ENCODE data around the gene HK2. TPM values are rescaled to one million over a fixed set of nuclear protein-coding genes. Genes with fewer than 3 reads are reported as not detected.
"Not testable (repeated sequence)": the region's sequence is repeated elsewhere in the genome, so short reads cannot be mapped to it uniquely, and the experiment has no call there.

HK2 gene
- total RNA-seq, 1 donor from 2014 or later = 6.8 TPM

DNA sequence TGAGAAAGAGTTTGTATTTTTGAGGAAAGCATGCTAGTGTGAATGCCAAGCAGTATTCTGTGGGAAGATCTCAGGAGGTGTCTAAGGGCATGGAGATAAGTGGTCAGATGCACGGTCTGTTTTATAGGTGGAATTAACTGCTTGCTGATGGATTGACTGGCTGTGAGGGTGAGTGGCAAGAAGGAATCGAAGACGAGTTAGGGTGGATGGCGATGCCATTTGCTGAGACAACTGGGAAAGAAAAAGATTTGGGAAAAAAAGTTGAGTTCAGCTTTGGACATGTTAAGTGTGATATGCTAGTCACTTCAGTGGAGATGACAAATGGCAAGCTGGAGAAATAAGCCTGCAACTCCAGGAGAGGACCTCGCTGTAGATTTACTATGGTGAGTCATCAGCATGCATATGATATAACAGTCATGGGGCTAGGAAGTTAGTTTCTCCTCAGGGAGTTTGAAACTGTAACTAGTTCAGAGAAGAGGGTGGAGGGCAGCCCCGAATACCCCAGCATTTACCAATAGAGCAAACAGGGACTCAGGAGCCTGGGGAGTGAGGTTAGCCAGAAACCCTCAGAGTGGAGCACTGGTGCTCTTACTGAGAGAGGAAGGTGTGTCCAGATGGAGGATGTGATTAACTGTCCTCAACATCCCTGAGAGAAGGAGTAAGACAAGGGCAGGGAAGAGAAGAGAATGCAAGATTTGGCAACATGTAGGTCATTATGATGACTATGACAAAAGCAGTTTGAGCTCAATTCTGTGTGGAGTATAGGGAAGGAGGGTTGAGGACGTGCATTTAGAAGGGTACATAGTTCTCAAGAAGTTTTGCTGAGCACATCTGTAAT is 2.0 kb upstream of the HK2 start:
- no peaks in the 10 kb centered on the region for H3K27me3 ChIP-seq
- no peak for DNase-seq (ENCODE audit: low spot score in 2 of 2)
- peaks cover 0 to 15% of the 10 kb centered on the region in 2 donors for H3K4me1 ChIP-seq
- H3K4me3 ChIP-seq = no peak overlapping the region
- intact Hi-C loops (cut with DNase I) = loop anchor here (2.0 to 5.0 kb wide), 3 partner anchors 60 to 180 kb away; partner anchors contain the start of gene SEMA4F
- H3K27ac ChIP-seq = no peak overlapping the region
- TF ChIP-seq, protein P1, sequence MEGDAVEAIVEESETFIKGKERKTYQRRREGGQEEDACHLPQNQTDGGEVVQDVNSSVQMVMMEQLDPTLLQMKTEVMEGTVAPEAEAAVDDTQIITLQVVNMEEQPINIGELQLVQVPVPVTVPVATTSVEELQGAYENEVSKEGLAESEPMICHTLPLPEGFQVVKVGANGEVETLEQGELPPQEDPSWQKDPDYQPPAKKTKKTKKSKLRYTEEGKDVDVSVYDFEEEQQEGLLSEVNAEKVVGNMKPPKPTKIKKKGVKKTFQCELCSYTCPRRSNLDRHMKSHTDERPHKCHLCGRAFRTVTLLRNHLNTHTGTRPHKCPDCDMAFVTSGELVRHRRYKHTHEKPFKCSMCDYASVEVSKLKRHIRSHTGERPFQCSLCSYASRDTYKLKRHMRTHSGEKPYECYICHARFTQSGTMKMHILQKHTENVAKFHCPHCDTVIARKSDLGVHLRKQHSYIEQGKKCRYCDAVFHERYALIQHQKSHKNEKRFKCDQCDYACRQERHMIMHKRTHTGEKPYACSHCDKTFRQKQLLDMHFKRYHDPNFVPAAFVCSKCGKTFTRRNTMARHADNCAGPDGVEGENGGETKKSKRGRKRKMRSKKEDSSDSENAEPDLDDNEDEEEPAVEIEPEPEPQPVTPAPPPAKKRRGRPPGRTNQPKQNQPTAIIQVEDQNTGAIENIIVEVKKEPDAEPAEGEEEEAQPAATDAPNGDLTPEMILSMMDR (IDR thresholded peaks at IDR 0.05) = no peak
- H3K9me3 ChIP-seq = no peaks in the 10 kb centered on the region
- no peaks in the 10 kb centered on the region for H3K36me3 ChIP-seq

DNA sequence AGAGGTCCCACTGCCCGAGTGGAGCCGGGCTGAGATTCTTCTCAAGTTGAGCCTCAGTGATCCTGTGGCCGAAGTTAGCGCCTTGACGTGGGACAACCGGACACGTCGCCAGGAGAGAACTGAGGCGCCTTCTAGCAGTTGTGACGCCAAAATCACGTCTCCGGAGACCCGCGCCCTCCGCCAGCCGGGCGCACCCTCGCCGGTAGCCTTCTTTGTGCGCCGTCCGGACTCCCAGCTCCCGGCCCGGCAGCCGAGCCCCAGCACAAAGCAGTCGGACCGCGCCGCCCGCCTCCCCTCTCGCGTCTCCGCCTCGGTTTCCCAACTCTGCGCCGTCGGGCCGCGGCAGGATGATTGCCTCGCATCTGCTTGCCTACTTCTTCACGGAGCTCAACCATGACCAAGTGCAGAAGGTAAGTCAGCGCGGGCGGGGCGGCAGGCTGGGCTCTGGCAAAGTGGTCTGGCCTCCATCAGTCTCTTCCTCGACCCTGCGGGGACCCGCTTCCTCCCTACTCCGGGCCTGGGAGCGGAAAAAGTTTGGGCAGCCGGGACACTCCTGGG is 386 bp downstream of the HK2 start:
- H3K27me3 ChIP-seq, H3K9me3 ChIP-seq, H3K36me3 ChIP-seq: not testable (repeated sequence)
- Histone ChIP-seq H3K4me3 (peak overlapping the region; percentile 71 to 81), H3K4me1 (peaks cover 0 to 15% of the 10 kb centered on the region in 2 donors), H3K27ac (peak overlapping the region; percentile 78 to 87)
- DNase-seq (ENCODE audit: low spot score in 2 of 2) = peak in 1 of 2 donors; percentile 71
- intact Hi-C loops (cut with DNase I) = loop anchor here (2.0 to 5.0 kb wide), 4 partner anchors 42 to 182 kb away; partner anchors contain the start of gene SEMA4F

DNA sequence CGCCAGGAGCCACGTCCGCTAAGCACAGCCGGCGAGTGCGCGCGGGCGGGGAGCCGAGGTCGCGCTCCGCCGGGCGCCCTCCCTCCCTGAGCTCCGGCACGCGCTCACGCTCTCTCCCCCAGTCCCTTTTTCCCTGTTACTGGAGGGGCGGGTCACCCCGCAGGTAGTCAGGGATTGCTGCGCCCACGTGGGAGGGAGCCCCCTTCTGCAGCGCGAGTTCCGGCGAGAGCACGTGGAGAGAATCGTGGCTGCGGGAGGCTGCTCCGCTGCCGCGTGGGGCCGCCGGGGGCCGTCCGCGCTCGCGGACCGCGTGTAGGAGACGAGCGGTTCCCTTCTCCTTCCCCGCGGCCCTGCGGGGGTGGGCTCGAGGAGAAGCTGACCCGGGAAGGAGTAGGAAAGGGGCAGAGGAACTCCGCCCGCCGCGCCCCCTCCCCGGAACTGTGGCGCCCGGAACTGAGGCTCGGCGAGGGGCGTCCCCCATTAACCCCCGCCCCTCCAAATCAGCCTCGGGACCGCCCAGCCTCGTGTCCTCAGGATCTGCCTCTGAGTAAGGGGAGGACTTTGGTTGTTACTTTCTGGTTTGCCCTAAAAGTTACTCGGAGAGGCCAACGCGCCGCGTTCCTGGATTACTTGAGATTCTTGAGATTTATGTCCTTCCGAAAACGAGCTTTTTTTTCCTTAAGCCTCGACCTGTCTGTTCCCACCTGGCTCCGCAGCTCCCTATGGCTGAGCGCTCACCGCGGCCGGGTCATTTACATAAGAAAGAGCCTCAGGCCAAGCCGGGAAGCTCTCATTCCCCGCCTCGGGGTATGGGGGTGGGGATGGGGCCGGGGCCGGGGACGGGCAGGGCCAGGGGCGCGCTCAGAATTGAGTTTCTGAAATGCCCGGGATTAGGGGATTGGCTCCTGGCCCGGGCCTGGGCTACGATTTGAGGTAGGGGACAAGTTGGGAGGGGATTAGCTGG is 1.1 kb downstream of the HK2 start:
- Histone ChIP-seq H3K36me3 (no peaks in the 10 kb centered on the region), H3K4me3 (peak overlapping the region; percentile 71 to 81), H3K9me3 (no peaks in the 10 kb centered on the region), H3K27ac (peak overlapping the region; percentile 78 to 87), H3K4me1 (peaks cover 0 to 15% of the 10 kb centered on the region in 2 donors), H3K27me3 (no peaks in the 10 kb centered on the region)
- DNase-seq (ENCODE audit: low spot score in 2 of 2) = peak in 1 of 2 donors; percentile 69
- intact Hi-C loops (cut with DNase I) = loop anchor here (2.0 to 5.0 kb wide), 5 partner anchors 42 to 328 kb away; partner anchors contain the start of genes PCGF1 and SEMA4F
- TF ChIP-seq, protein P1 (IDR thresholded peaks at IDR 0.05) = no peak

DNA sequence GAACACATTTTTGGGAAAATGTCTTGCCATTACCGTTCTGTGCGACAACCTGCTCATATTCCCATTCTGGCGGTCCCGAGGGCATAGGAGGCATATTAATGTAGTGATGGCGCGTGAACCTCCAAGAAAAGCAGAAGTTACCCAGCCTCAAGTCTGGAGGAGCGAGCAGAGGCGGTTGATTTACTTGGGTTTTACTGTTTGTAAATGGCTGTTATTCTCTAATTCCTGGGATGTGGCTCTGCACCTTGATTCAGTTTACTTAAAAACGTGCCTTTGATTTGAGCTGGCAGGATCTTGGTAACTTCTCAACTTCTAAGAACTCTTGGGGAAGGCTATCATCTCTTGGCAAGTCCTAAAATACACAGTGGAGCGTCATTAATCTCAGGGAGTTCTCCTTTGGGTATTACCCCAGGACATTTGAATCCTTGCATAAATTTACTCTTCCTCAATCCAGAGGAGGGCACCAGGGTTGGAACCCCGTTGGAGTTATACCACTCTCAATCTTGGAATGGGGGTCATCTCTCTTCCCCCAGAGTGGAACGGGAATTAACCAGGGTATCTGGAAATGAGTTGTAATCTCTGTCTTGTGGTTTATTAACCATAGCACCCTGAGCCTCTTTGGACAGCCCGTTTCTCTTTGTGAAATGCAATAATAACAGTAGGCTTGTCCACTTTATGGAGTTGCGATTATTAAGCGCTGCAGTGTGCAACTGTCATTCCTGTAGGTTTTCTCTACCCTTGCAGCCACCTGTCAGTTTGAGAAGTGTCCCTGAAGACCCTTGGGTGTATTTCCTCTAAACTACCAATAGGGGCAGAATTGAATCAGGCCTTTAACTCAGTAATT is 2.1 kb downstream of the HK2 start:
- intact Hi-C loops (cut with DNase I) = loop anchor here (1.0 to 5.0 kb wide), 5 partner anchors 9 to 329 kb away; partner anchors contain the start of gene PCGF1
- Histone ChIP-seq H3K4me3 (peak overlapping the region; percentile 71 to 81), H3K36me3 (no peaks in the 10 kb centered on the region), H3K9me3 (no peaks in the 10 kb centered on the region), H3K4me1 (peaks cover 0 to 15% of the 10 kb centered on the region in 2 donors), H3K27me3 (no peaks in the 10 kb centered on the region), H3K27ac (peak overlapping the region; percentile 9 to 87)
- TF ChIP-seq, protein P1 (IDR thresholded peaks at IDR 0.05) = peak; percentile 38 to 65 (median 62)
- no peak for DNase-seq (ENCODE audit: low spot score in 2 of 2)

DNA sequence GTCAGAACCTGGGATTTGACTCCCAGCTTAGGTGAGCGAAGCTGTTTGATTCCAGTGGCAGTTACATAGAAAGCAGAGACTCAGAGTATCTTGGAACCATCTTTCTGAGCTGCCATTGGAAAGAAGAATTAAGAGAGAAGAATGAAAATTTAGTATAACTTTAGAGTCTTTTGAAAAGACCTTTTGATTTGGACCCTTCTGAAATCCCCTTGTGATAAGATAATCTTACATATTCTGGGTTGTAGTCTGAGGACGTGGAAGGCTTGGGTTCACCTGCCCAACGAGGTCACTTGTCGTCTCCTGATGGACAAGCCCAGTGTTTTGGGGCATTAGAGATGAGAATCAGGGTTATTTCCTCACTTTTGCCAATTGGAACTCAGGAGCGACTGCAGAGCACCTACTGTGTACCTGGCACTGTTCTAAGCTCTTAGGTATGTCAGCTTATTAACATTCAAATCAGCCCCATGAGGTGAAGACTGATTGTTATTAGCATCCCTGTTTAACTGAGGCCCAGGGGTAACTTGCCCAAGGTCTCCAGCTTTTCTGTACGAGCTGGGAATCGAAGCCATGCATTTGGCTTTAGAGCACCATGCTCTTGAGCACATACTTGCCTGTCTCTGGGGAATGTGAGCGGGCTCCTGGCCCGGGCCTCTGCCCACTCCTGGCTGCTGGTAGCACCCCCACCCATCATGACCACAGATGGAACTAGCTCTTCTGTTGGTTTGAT is 2.9 kb downstream of the HK2 start:
- intact Hi-C loops (cut with DNase I) = loop anchor here (1.0 to 5.0 kb wide), 3 partner anchors 8 to 330 kb away; partner anchors contain the start of gene PCGF1
- peak in 1 of 2 donors; percentile 73 for DNase-seq (ENCODE audit: low spot score in 2 of 2)
- H3K36me3 ChIP-seq = no peaks in the 10 kb centered on the region
- TF ChIP-seq, protein P1 (IDR thresholded peaks at IDR 0.05) = no peak
- peaks cover 0 to 15% of the 10 kb centered on the region in 2 donors for H3K4me1 ChIP-seq
- peak overlapping the region in 1 of 2 donors; percentile 29 for H3K27ac ChIP-seq
- no peaks in the 10 kb centered on the region for H3K9me3 ChIP-seq
- peak overlapping the region in 1 of 2 donors; percentile 81 for H3K4me3 ChIP-seq
- no peaks in the 10 kb centered on the region for H3K27me3 ChIP-seq

All from ascending aorta (tissue), 2 donors.